NCI-H187 (cell line): ENCODE measurements around the gene KLHL36.

Source experiments
- DNase-seq, 2 experiments: peaks; one replicate each; lab custom pipeline; 2025; lab: John Stamatoyannopoulos, UW

KLHL36 gene

DNA sequence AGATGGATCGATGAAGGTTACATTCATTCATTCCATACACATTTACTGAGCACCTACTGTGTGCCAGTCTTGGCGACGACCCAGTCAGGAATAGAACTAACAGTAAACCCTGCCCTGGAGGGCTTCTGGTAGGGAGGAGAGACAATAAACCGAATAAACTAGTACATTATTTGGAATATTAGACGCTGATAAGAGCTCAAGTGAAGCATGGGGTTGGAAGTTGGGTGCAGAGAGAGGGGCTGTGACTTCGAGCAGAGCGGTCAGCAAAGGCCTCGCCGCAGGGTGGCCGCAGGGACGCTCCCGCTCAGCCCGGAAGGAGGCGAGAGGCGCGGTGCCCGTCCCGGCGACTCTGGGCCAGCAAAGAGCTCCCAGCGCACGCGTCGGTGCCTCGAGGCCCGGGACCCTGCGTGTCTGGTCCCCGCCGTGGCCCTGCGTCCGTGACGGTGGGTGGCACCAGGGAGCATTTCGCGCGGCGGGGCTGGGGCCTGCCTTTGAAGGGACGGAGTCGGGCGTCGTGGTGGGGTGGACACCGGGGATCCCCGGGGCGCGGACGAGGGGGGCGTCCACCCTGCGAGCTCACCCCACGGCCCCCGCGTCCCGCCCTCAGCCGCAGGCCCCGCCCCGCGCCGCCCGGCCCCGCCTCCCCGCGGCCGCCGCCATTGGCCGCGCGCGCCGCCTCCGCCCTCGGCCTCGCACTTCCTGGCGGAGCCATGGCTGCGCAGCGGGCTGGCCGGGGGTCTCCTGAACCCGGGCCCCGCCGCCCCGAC lies at the start of gene KLHL36:
Gene KLHL36, plus strand, starts transcription at position 684 of the 767 bp plus-strand sequence. CDS start 2,357 bp downstream, outside the sequence.
- no peak for DNase-seq

DNA sequence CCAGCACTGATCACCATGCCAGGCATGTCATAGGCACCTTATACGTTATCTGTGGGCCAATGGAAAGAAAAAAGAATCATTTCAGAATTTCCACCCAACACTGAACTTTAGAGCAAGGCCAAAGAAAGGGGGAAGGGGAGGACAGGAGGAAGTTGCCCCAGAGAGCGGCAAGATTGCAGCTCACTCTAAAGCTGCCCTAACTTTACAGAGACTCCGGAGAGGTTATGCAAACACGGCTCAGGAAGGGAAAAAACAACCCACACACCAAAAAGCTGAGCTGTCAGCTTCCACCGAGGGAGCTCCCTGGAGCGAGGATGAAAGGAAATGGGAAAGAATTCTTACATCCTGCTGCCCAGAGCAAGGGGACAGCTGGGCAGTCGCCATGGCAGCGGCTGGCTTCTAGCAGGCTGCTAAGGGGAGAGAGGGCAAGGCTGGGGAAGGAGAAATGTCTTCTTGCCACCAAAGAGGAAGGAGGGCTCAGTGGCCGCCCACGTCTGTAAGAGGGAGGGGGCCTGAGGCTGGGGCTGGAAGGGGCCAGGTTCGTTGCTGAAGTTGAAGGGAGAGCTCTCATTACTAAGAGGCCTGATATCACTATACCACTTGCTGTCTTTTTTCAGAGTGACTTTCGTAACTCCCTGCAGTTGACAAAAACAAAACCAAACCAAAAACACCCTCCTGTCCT lies 48.6 kb upstream of the KLHL36 start:
- no peak for DNase-seq

DNA sequence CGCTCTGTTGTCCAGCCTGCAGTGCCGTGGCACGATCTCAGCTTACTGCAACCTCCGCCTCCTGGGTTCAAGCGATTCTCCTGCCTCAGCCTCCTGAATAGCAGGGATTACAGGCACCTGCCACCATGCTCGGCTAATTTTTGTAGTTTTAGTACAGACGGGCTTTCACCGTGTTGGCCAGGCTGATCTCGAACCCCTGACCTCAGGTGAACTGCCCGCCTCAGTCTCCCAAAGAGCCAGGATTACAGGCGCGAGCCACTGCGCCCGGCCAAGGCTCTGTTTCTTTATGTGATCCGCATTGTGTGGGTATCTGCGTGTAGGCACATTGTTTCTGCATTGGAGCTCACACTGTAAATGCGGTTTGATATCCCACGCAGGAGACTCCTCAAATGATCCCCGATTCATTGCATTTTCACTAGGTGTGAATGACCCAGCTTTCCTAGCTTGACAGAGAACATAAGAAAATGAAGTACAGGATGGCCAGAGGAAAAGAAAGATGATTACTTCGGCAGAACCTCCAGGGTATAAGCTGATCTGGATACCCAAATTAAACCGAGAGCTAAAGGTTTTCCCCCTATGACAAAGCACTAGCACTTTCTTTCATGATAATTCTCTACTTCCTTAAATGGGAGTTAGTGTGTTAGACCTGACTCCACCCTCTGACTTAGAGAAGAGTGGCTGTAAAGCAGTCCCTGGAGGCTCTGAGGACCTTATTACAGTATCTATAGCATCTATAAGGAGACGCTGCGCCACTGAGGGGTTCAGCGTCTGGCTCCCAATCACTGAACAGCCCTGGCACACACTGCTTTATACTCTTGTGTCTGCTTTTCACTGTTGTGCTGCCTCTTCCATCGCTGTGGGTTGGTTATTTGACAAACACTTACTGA lies 47.7 kb upstream of the KLHL36 start:
- no peak for DNase-seq

DNA sequence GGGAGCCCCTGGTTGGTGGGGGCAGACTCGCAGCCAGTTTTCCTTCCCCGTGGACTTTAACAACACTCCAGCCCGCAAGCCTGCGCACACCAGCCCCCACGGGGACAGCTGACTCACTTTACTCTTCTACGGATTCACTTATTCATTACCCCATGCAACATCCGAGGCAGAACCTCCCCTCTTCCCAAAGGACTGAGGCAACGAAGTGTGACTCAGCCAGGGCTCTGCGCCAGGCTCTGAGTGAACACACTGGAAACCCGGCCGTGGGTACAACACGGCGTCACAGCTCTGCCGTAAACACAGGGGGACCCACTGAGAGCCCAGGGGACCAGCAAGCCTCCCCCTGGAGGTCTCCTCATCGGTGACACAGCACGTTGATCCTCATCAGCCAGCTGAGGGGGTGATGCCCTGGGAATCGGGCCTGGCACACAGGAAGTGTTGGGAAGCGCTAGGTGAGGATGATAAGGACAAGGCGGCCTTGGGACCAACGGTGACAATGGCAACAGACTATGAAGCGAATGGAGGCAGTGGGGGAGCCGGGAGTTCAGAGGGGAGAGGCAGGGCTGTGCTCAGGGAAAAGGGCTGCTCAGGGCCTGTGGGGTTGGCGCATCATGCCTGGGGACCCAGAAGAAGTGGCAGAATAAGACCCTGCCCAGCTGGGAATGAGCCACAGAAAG lies 45.0 kb upstream of the KLHL36 start:
- no peak for DNase-seq

DNA sequence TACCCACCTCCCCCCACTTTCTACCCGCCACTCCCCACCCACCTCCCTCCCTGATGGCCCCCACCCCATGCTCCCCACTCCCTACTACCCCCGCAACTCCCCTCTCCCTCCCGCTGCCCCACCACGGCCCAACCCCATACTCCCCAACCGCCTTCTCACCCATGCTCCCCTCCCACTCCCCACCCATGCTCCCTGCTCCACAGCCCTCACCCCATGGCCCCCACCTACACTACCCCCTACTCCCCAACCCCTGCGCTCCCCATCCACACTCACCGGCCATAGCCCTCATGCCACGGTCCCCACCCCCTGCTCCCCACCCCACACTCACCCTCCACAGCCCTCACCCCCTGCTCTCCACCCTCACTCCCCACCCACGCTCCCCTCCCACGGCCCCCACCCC lies 44.4 kb upstream of the KLHL36 start:
- no peak for DNase-seq

DNA sequence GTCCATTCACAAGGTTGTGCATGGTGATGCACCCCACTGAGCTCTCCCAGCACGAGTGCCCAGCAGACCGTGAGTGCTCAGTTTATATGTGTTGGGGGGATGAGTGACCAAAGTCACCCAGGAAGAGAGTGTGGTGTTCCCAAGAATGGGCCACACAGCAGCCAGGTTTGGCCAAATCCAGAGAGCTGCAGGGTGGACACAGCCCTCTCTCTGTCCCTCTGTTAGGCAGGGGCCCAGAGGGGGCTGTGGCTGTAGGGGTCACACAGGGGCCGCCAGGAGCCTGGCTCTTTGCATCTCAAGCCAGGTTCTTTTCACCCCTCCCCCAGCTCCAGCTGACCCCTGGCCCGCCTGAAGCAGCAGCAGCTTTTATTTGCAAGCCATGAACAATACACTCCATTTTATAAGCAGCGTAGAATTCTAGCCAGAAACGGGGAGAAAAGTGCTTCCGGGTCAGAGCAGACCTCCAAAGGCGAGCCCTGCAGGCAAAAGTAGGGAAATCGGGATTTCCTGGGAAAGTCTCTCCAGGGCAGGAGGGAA lies 43.8 kb upstream of the KLHL36 start:
- DNase-seq, result no peak

DNA sequence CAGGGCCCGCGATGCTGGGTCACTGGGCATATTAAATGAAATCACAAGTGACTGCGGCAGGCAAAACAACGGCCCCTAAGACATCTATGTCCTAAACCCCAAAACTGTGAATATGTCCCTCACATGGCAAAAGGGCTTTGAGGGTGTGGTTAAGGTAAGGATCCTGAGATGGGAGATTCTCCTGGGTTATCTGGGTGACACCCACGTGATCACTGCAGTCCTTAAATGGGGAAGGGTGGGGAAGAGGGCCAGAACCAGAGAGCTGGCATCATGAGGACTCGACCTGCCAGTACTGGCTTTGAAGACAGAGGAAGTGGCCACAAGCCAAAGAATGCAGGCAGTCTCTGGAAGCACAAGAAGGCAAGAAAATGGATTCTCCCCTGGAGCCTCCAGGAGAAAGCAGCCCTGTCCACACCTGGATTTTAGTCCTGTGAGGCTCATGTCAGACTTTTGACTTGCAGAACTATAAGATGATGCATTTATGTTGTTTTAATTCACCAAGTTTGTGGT lies 42.9 kb upstream of the KLHL36 start:
- no peak for DNase-seq

DNA sequence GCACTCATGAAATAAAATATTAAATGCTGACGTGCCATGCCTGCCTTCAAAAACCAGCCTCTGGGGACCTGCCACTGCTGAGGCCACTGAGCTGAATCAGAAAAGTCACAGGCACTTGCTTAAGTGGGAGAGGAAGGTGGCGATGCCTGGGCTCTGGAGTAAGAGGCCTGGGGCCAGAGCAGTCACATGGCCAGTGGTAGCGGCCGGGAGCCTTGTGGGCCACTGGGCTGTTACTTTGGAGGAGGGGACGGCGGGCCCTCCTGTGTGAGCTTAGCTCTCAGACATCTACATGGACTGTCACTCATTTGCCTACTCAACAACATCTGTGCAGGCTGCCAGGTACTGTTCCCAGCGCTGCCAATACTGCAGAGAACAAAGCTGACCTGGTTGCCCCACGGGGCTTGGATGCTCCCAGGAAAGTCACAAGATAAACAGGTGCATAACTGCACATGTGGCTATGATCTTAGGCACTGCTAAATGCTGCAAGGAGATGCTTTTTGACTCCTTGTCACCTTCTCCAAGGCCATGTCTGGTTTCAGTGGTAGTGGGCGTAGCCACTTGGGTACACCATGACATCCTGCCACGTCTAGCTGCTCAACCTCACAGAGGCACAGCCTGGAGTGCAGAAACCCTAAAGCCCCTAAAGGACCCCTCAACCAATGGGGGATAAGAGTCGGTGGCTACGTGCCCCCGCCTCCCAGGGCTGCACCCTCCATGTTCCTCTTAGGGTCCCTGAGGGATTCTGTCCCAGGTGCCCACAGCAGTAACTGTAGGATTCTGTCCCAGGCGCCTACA lies 42.0 kb upstream of the KLHL36 start:
- DNase-seq, result no peak

DNA sequence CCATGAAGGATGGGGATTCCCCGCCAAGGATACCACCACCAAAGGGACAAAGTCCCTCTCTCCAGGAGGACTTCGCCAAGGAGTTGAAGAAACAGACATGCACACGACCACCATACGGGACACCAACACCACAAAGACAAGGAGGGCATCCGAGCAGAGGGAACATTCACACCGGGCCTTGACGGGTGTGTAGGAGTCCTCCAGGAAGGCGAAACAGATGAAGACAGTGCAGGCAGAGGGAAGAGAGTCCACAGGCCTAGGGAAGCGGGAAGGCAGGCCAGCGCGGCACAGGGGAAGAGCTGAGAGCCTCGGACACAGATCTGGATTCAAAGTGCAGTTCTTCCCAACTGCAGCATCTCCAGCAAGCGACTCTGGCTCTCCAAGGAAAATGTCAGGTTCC lies 41.2 kb upstream of the KLHL36 start:
- no peak for DNase-seq

DNA sequence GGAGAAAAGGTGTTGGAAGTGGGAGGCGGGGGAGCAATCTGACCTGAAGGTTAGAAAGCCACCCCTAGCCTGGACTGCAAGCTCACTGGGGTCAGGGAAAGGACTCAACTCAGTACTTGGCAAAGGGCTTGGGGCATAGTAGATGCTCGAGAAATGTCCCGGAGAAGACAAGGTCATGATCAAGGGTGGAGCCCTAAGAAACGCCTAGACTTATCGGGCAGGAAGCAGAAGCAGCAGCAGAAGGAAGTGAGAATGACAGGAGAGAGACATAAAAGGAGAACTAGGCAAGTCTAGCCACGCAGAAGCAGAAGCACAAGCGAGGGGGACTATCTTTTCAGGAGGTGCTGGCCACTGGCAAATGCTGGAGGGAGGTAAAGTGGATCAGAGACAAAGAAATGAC lies 40.6 kb upstream of the KLHL36 start:
- no peak for DNase-seq

DNA sequence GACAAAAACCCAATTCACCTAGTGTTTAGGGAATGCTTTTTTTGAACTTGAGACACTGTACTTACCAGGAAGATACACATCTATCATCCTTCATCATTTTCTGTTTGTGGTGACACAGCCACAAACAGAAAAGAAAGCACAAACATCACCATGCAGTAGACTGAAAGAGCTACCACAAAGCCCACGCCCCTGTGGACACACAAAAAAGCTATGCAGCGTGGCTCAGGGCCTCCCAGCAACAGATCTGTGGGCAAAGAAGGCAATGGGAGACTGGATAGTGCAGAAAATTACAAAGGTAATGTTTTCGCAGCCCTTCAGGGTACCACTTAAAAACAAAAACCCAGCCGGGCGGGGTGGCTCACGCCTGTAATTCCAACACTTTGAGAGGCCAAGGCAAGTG lies 40.0 kb upstream of the KLHL36 start:
- no peak for DNase-seq

DNA sequence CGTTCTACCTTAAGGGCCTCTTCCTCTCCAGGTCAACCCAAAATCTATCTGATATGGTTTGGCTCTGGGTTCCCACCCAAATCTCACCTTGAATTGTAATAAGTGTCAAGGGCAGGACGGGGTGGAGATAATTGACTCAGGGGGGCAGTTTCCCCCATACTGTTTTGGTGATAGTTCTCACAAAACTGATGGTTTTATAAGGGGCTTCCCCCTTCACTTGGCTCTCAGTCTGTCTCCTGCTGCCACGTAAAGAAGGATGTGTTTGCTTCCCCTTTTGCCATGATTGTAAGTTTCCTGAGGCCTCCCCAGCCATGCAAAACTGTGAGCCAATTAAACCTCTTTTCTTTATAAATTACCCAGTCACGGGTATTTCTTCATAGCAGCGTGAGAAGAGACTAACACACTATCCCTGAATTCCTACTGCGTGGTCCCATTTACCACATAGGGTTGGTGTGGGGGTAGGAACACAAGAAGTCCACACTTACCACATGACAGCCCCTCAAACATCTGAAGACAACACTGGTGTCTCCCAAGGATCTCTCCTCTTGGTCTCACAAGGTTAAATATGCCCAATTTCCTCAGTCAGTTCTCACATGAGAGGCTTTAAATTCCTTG lies 38.6 kb upstream of the KLHL36 start:
- DNase-seq, result no peak

DNA sequence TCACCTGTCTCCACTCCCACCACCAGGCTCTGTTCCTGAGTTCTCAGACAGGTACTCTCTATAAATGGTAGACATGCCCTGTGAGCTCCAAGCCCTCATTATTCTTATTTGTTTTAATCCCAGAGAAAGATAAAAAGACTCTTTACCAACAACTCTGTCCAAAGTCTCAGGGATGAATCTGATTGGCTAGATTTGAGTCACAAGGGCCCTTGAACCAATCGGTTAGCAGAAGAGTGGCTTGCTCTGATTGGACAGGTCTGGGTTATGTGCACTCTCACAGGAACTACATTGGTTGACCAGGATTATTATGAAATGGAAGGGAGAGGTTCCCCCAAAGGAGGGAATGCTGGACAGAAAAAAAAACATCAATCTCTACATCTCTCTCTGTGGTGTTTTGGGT lies 37.9 kb upstream of the KLHL36 start:
- no peak for DNase-seq

DNA sequence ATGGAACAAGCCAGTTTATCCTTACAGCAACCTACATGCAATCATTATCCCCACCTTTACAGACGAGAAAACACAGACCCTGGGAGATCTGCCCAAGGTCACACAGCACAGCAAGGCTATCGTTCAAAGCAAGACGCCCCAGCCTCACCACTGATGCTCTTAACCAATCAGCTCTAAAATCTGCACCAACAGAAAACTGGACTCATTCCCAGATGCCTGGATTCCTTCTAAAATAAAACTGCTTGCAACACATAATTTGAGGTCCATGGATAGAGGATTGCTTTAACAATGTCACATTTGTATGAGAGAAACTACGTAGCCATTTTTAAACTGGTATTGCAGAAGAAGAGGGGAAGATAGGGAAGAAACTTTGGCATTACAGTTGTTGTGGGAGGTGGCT lies 37.3 kb upstream of the KLHL36 start:
- DNase-seq, result no peak

DNA sequence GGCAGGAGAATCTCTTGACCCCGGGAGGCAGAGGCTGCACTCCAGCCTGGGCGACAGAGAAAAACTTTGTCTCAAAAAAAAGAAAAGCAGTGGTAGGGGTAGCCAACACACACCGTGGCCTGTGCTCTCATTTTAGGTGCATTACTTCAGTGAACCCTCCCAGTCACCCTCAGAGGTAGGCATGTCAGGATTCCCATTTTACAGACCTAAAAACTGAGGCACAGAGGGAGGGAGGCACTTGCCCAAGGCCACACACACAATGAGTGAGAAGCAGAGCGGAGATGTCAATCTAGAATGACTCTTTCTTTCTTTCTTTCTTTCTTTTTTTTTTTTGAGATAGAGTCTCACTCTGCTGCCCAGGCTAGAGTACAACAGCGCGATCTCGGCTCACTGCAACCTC lies 35.6 kb upstream of the KLHL36 start:
- DNase-seq, result no peak

DNA sequence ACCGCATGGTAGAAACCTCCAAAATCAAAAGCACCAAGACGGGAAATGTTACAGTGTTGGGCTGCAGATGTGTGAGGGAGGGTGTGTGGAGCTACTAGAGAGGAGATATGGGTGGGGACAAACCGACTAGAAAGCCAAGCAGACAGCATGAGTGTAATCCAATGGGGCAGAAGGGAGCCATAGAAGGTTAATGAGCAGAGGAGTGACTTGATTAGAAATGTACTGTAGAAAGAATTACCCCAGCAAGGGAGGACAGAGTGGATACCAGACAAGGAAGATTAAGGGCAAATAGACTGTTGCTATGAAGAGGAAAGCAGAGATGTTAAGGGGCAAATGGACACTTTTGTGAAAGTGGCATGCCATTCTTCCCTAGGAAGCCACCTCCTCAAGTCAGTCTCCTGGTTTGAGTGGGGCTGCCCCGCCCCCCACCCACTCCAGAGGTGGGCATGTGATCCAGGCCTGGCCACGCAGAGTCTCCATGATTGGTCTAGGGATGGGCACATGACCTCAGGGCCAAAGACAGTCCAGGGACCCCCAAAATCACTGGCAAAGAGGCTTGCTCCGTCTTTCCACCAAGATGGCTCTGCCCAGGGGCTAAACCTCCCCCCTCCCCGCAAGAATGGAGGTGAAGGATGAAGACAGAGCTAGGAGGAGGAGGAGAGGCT lies 34.8 kb upstream of the KLHL36 start:
- DNase-seq, result no peak

DNA sequence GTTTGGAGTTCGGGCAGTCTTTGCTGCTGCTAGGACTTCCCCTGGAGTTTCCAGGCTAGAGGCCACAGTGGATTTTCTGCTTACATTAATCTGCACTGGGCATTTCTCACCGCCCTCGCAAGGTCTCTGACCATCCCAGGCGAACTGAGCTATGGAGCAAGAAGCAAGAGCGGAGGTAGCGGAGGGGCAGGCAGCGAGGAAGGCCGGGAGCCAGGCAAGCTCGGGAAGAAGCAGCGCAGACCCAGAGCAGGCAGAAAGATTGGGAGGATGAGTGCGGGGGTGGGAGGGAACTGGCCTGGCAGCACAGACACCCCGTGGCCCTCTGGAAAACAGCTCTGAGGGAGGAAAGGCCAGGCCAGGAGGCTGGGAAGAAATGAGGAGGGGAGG lies 34.2 kb upstream of the KLHL36 start:
- no peak for DNase-seq

DNA sequence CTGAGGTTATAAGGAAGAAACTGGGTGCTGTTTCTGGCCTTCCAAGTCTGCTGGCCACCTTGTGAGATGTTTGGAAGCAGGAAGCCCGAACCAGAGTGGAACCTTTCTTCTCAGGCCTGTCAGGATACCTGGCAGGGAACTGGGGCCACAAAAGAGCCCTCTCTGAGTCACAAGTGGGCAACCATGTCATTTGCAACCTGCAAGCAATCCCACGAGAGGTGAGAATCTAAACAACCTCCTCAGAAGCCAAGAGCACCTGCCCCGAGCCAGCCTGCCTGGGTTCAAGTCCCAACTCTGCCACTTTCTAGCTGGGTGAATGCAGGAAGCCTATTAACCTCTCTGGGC lies 33.7 kb upstream of the KLHL36 start:
- no peak for DNase-seq

DNA sequence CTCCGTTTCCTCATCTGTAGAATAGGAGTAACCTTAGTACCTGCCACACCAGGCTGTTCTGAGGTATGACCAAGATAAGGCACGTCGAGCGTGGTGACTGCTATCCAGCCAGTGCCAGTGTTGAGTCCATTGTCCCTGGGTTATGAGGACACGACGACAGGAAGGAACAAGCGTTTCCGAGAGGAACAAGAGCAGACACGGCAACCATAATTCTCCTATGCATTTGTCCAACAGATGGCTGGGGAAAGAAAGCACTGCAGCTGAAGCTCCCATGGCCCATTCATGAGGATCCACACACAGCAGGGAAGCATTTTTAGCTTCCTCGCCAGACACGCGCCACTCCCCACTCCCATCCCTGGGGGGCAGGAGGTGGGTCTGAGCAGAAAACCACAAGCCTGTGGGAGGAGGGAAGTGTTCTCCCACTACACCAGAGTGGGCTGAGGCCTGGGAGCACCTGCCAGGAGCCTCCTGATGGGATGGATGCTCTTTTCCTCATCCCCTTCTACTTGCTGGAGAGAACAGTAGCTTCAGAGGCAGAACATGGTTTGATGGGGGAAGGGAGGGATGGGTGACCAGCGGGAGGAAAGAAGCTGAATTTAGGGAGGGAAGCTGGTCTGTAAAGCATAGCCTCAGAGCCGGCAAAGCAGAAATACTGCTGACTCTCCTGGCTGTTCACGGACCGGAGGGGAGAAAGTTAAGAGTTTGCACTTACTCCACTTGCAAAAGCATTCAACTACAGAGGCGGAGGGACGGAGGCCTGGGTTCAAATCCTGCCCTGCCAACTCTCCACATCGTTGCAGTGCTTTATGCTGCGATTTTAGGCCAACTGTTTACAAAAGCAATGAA lies 33.1 kb upstream of the KLHL36 start:
- no peak for DNase-seq
